Breast epithelium (tissue), 4 donors: Measurements from ENCODE around the gene TPT1. TPM values are rescaled to one million over a fixed set of nuclear protein-coding genes. Genes with fewer than 3 reads are reported as not detected.

Experiments used
- DNase-seq, 2 donors: peaks; one replicate each; pipeline ENCODE4 v3.0.0-alpha.2; 2019; ENCODE audit warnings: low spot score in 2 of 2
- H3K27ac ChIP-seq, 2 donors: fragments of 200-600 bp; sonication (generic) in 1 of 2; one replicate each; pipeline ENCODE4 v1.5.1; 2016 to 2019; ENCODE audit warnings: mild to moderate bottlenecking in 1 of 2
- H3K27me3 ChIP-seq, 2 donors: fragments of 200-600 bp; sonication (generic) in 1 of 2; one replicate each; pipeline versions ENCODE4 v1.5.1 to v1.6.0; 2017 to 2019; ENCODE audit warnings: control low read depth in 1 of 2, mild to moderate bottlenecking in 1 of 2
- H3K36me3 ChIP-seq: fragments of 200-600 bp; one replicate; pipeline ENCODE4 v1.5.1; 2019
- H3K4me1 ChIP-seq, 2 donors: fragments of 200-600 bp; sonication (generic); one replicate each; pipeline ENCODE4 v1.5.1; 2016 to 2019; ENCODE audit warnings: control low read depth in 1 of 2
- H3K4me3 ChIP-seq, 3 donors: fragments of 200-600 bp; sonication (generic); 1 replicate in 2 of 3; 2 replicates in 1 of 3; pipeline ENCODE4 v1.5.1; 2016 to 2019; ENCODE audit warnings: mild to moderate bottlenecking in 3 of 3, moderate library complexity in 2 of 3
- H3K9me3 ChIP-seq, 2 donors: fragments of 200-600 bp; sonication (generic) in 1 of 2; one replicate each; pipeline ENCODE4 v1.5.1; 2016 to 2019; ENCODE audit warnings: control low read depth in 1 of 2
- POLR2A ChIP-seq: fragments of 450-650 bp; IDR thresholded peaks from one replicate; pipeline ENCODE4 v1.6.1; 2016; ENCODE audit warnings: antibody characterized with exemption, mild to moderate bottlenecking, moderate library complexity
- POLR2AphosphoS5 ChIP-seq, 3 donors: sonication (generic); formaldehyde crosslinking; IDR thresholded peaks; one replicate each; pipeline ENCODE4 v1.6.1; 2017; ENCODE audit warnings: antibody characterized with exemption in 3 of 3
- intact Hi-C: fragments of 100-400 bp; cut with DNase I; formaldehyde crosslinking; loops from one replicate; pipeline ENCODE4 v1.15.1; 2023; ENCODE audit warnings: low total_unique reads
- total RNA-seq, 3 donors: library from RNA; depleted of rRNA; stranded (reverse); fragments of >200 nt; gene quantifications; one replicate each; pipeline ENCODE4 v1.1.0, GENCODE V29; 2016
- TF ChIP-seq, protein P1 (sequence below), 3 donors: fragments of 450-650 bp; IDR thresholded peaks; one replicate each; pipeline ENCODE4 v1.5.1; 2016 to 2017; ENCODE audit warnings: antibody characterized with exemption in 3 of 3, mild to moderate bottlenecking in 3 of 3, moderate library complexity in 3 of 3

The TPT1 gene
- total RNA-seq, 3 donors from 2014 or later, result 3,213 to 3,932 (median 3,461) TPM

DNA sequence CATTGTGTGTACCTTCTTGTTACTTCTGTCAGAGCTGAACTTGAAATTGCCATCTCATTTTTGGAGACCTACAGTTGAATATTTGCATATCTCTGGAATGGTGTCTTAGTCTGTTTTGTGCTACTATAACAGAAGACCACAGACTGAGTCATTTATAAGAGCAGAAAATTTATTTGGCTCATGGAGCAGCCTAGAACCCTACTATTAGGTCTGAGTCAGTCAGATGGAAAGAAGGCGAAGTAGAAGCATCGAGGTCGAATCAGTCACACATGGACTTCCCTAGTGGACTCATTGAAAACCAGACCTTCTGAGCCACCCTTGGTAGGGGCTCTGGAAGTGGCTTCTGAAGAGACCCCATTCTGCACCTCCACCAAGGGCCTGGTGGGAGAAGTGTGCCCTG lies 33.9 kb upstream of the TPT1 start:
- Histone ChIP-seq H3K27ac (no peak overlapping the region), H3K4me1 (no peaks in the 10 kb centered on the region), H3K4me3 (no peak overlapping the region), H3K36me3 (no peaks in the 10 kb centered on the region), H3K27me3 (no peaks in the 10 kb centered on the region), H3K9me3 (no peaks in the 10 kb centered on the region)
- no peak for TF ChIP-seq POLR2A
- TF ChIP-seq, protein P1, sequence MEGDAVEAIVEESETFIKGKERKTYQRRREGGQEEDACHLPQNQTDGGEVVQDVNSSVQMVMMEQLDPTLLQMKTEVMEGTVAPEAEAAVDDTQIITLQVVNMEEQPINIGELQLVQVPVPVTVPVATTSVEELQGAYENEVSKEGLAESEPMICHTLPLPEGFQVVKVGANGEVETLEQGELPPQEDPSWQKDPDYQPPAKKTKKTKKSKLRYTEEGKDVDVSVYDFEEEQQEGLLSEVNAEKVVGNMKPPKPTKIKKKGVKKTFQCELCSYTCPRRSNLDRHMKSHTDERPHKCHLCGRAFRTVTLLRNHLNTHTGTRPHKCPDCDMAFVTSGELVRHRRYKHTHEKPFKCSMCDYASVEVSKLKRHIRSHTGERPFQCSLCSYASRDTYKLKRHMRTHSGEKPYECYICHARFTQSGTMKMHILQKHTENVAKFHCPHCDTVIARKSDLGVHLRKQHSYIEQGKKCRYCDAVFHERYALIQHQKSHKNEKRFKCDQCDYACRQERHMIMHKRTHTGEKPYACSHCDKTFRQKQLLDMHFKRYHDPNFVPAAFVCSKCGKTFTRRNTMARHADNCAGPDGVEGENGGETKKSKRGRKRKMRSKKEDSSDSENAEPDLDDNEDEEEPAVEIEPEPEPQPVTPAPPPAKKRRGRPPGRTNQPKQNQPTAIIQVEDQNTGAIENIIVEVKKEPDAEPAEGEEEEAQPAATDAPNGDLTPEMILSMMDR (IDR thresholded peaks at IDR 0.05), result no peak
- no peak for TF ChIP-seq POLR2AphosphoS5 (IDR thresholded peaks at IDR 0.05)
- intact Hi-C loops, result no loop called here
- no peak for DNase-seq

DNA sequence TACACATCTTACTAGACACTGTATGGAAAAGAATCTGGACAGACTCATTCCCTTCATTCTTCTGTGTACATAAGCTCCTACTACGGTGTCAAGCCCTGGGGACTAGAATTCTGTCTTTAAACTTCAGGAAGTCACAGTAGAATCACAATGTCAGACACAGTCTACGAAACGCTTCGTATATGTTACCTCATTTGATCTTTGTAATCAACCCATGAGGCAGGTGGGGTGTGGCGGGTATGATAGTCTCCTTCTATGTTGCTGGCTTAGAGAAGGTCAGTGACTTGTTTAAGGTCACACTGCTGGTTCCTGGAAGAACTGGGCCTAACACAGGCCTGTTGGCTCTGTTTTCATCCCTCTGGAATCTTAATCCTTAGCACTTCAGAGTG lies 32.2 kb upstream of the TPT1 start:
- Histone ChIP-seq H3K9me3 (no peaks in the 10 kb centered on the region), H3K4me3 (no peak overlapping the region), H3K4me1 (no peaks in the 10 kb centered on the region), H3K27ac (no peak overlapping the region), H3K27me3 (no peaks in the 10 kb centered on the region), H3K36me3 (no peaks in the 10 kb centered on the region)
- TF ChIP-seq, protein P1 (IDR thresholded peaks at IDR 0.05), result no peak
- TF ChIP-seq POLR2A, result no peak
- TF ChIP-seq POLR2AphosphoS5 (IDR thresholded peaks at IDR 0.05), result no peak
- intact Hi-C loops, result no loop called here
- DNase-seq, result no peak

DNA sequence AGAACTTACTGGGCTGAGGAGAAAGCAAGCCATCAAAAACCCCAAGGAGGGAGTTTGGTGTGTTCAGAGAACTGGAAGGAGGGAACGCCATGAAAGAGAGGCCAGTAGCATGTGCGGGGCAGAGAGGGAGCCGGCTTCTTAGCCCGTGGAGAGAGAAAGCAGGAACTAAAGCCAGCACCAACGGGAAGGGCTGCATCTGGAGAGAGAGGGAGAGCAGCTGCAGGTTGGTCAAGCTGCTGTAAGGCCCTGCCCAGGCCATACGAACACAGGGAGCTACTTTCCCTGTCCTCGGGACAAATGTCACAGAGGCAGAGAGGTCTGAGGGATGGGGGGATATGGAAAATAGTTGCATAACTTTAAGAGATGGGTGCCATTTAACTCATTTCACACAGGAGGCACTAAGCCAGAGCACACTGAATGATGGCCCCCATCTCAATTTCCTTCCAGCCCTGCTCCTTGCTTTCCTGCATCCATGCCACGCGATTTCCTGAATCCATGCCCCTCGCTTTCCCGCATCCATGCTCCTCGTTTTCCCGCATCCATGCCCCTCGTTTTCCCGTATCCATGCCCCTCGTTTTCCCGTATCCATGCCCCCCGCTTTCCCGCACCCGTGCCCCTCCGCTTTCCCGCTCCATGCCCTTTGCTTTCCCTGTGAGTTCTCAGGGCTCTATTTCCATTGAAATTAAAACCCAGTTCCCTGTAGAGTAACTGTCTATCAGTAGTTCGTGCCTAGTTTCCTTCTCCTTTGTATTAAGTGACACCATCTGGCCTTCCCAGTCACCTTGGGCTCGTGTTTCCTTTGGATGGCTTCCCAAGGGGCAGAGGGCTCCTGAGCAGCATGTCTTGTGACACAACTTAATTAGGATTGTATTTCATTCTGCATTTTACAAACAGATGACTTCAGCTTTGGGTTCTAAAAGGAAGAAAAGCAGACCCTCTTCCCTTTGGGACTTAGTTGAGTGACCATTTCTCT lies 31.5 kb upstream of the TPT1 start:
- DNase-seq, result no peak
- TF ChIP-seq, protein P1 (IDR thresholded peaks at IDR 0.05), result no peak
- no peak for TF ChIP-seq POLR2A
- no peak for TF ChIP-seq POLR2AphosphoS5 (IDR thresholded peaks at IDR 0.05)
- no peak overlapping the region for H3K27ac ChIP-seq
- no peaks in the 10 kb centered on the region for H3K9me3 ChIP-seq
- H3K27me3 ChIP-seq, result no peaks in the 10 kb centered on the region
- no peaks in the 10 kb centered on the region for H3K4me1 ChIP-seq
- H3K4me3 ChIP-seq, result no peak overlapping the region
- intact Hi-C loops, result no loop called here
- no peaks in the 10 kb centered on the region for H3K36me3 ChIP-seq

DNA sequence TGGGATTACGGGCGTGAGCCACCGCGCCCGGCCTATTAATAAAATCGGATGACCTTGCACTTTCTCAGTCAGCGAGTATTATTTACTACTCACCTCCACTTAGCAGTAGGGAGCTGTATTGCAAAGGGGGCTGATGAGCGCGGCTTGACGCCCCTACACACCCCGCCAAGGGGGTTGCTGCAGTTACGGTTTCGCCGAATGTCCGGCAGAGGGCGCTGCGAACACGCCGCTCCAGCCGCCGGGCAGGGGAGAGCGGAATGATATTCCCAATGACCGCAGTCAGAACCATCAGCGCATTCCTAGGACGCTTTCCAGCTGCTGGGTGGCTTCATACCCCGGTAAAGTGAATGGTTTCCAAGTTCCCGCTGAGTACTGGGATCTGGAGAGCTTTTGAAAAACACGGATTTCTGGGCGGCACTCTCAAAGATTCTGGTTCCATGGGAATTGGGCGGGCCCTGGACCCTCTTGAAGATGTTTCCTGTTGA lies 30.0 kb upstream of the TPT1 start:
- Histone ChIP-seq H3K36me3 (no peaks in the 10 kb centered on the region), H3K4me3 (peak overlapping the region in 1 of 3 donors; percentile 4), H3K4me1 (no peaks in the 10 kb centered on the region), H3K9me3 (no peaks in the 10 kb centered on the region), H3K27ac (peak overlapping the region in 1 of 2 donors; percentile 12), H3K27me3 (no peaks in the 10 kb centered on the region)
- TF ChIP-seq POLR2AphosphoS5 (IDR thresholded peaks at IDR 0.05) (no peak), POLR2A (no peak)
- TF ChIP-seq, protein P1 (IDR thresholded peaks at IDR 0.05), result peak; percentile 83 to 87 (median 86)
- intact Hi-C loops, result no loop called here
- DNase-seq, result peak; percentile 67 to 71

DNA sequence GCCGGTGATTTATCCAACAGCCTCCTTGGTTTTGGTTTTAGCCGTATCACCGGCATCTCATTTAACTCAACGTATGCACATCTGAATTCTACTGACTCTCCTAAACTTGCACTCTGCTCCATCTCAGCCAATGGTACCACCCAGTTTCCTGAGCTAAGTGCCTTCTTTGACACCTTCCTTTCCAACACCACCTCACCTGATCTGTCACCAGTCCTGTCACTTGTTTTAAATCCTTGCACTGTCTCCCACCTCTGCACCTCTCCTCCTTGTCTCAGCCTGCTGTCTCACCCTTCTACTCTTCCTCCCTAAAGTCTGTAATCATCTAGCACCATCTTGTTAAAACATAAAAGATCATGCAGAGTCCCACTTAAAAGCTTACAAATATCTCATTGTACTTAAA lies 28.1 kb upstream of the TPT1 start:
- H3K4me1 ChIP-seq, result no peaks in the 10 kb centered on the region
- intact Hi-C loops, result no loop called here
- peak overlapping the region; percentile 3 to 73 for H3K27ac ChIP-seq
- no peaks in the 10 kb centered on the region for H3K36me3 ChIP-seq
- no peaks in the 10 kb centered on the region for H3K9me3 ChIP-seq
- H3K27me3 ChIP-seq, result no peaks in the 10 kb centered on the region
- no peak overlapping the region for H3K4me3 ChIP-seq
- TF ChIP-seq POLR2A, result no peak
- no peak for TF ChIP-seq POLR2AphosphoS5 (IDR thresholded peaks at IDR 0.05)
- TF ChIP-seq, protein P1 (IDR thresholded peaks at IDR 0.05), result no peak
- DNase-seq, result no peak
